ENCODE measurements around the gene SEMA4C.
"Not testable (repeated sequence)": the region's sequence is repeated elsewhere in the genome, so short reads cannot be mapped to it uniquely, and the experiment has no call there.

The SEMA4C gene

GRCh38 chr2:96898135-96898505 lies 28.2 kb upstream of the SEMA4C start:
- DNase-seq (ENCODE audit: low spot score) = no peak

- DNase-seq (ENCODE audit: low spot score) = no peak
These were observed 27.7 kb upstream of the SEMA4C start for GRCh38 chr2:96897491-96898134.

GRCh38 chr2:96895746-96896651 lies 26.1 kb upstream of the SEMA4C start:
- no peak for DNase-seq (ENCODE audit: low spot score)

- DNase-seq (ENCODE audit: low spot score) = no peak
These were observed 25.3 kb upstream of the SEMA4C start for GRCh38 chr2:96895032-96895745.

GRCh38 chr2:96894151-96894531 lies 24.3 kb upstream of the SEMA4C start:
- no peak for DNase-seq (ENCODE audit: low spot score)

- DNase-seq (ENCODE audit: low spot score) = no peak
These were observed 23.6 kb upstream of the SEMA4C start for GRCh38 chr2:96893289-96894150.

GRCh38 chr2:96891591-96892333 lies 21.9 kb upstream of the SEMA4C start:
- DNase-seq (ENCODE audit: low spot score) = no peak

- DNase-seq (ENCODE audit: low spot score) = no peak
These were observed 21.0 kb upstream of the SEMA4C start for GRCh38 chr2:96890726-96891385.

GRCh38 chr2:96890252-96890651 lies 20.4 kb upstream of the SEMA4C start:
- no peak for DNase-seq (ENCODE audit: low spot score)

GRCh38 chr2:96889502-96889901 lies 19.6 kb upstream of the SEMA4C start:
- DNase-seq (ENCODE audit: low spot score) = not testable (repeated sequence)

GRCh38 chr2:96888072-96889011 lies 18.5 kb upstream of the SEMA4C start:
- no peak for DNase-seq (ENCODE audit: low spot score)

GRCh38 chr2:96887493-96888012 lies 17.7 kb upstream of the SEMA4C start:
- DNase-seq (ENCODE audit: low spot score) = no peak

GRCh38 chr2:96885432-96886347 lies 15.8 kb upstream of the SEMA4C start:
- no peak for DNase-seq (ENCODE audit: low spot score)

- no peak for DNase-seq (ENCODE audit: low spot score)
These were observed 14.6 kb upstream of the SEMA4C start for GRCh38 chr2:96884299-96885094.

- no peak for DNase-seq (ENCODE audit: low spot score)
These were observed 13.4 kb upstream of the SEMA4C start for GRCh38 chr2:96883306-96883705.

- no peak for DNase-seq (ENCODE audit: low spot score)
These were observed 13.0 kb upstream of the SEMA4C start for GRCh38 chr2:96882906-96883305.

- DNase-seq (ENCODE audit: low spot score) = no peak
These were observed 12.3 kb upstream of the SEMA4C start for GRCh38 chr2:96882230-96882629.

Data from HuH-7 (cell line).